ENCODE data around the gene SIRT2. TPM values are rescaled to one million over a fixed set of nuclear protein-coding genes. Genes with fewer than 3 reads are reported as not detected.

The SIRT2 gene
- total RNA-seq, 1 experiment from 2014 or later: 162 TPM

- TF ChIP-seq, protein P1, sequence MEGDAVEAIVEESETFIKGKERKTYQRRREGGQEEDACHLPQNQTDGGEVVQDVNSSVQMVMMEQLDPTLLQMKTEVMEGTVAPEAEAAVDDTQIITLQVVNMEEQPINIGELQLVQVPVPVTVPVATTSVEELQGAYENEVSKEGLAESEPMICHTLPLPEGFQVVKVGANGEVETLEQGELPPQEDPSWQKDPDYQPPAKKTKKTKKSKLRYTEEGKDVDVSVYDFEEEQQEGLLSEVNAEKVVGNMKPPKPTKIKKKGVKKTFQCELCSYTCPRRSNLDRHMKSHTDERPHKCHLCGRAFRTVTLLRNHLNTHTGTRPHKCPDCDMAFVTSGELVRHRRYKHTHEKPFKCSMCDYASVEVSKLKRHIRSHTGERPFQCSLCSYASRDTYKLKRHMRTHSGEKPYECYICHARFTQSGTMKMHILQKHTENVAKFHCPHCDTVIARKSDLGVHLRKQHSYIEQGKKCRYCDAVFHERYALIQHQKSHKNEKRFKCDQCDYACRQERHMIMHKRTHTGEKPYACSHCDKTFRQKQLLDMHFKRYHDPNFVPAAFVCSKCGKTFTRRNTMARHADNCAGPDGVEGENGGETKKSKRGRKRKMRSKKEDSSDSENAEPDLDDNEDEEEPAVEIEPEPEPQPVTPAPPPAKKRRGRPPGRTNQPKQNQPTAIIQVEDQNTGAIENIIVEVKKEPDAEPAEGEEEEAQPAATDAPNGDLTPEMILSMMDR (IDR thresholded peaks at IDR 0.05): no peak
- no peak for TF ChIP-seq TCF7L2 (IDR thresholded peaks at IDR 0.05; ENCODE audit: low read depth, low read length)
- no peak; a peak in 1 of 4 replicates for TF ChIP-seq REST (IDR thresholded peaks at IDR 0.05; ENCODE audit: insufficient read depth in 1 of 2, low read depth in 2 of 2, low read length in 1 of 2)
- TF ChIP-seq POLR2AphosphoS5 (IDR thresholded peaks at IDR 0.05; ENCODE audit: low read depth, low read length): no peak
- TF ChIP-seq SIN3A (IDR thresholded peaks at IDR 0.05; ENCODE audit: borderline replicate concordance, insufficient read depth, low read depth, low read length): no peak
- ChIA-PET POLR2A (interaction anchor here (0.6 to 0.7 kb wide), 2 partner anchors 10 to 25 kb away, joined by 4 to 6 read pairs; no protein-coding TSS in a partner anchor), CTCF (interaction anchor here (0.6 to 1.1 kb wide), 2 partner anchors 9 to 194 kb away, joined by 3 read pairs; no protein-coding TSS in a partner anchor)
- H3K9me3 ChIP-seq (ENCODE audit: control insufficient read depth, insufficient read depth, low read depth, low read length): no peaks in the 10 kb centered on the region
- ATAC-seq: no peak
- in situ Hi-C loops (cut with HindIII; ENCODE audit: low pct_unique_long_range_greater_than_20kb, low sequenced_read_pairs) (no loop called here), intact Hi-C loops (cut with micrococcal nuclease; ENCODE audit: unreplicated experiment) (no loop called here)
- DNase-seq (ENCODE audit: low read depth, low spot score): no peak
- H3K4me3 ChIP-seq (ENCODE audit: low read depth in 2 of 2, low read length in 2 of 2): no peak overlapping the region
- H3K4me1 ChIP-seq (ENCODE audit: control insufficient read depth, insufficient read depth, low read length): no peaks in the 10 kb centered on the region
- H3K27me3 ChIP-seq (ENCODE audit: control insufficient read depth, insufficient read depth, low read length): no peaks in the 10 kb centered on the region
- H3K27ac ChIP-seq (ENCODE audit: low read length): no peak overlapping the region
- BruUV-seq (replicated peaks): no TSS peak
- no peaks in the 10 kb centered on the region for H3K36me3 ChIP-seq (ENCODE audit: control insufficient read depth, insufficient read depth, low read length)
Measured at GRCh38 chr19:38890686-38891085, 8.7 kb downstream of the SIRT2 start.

DNA sequence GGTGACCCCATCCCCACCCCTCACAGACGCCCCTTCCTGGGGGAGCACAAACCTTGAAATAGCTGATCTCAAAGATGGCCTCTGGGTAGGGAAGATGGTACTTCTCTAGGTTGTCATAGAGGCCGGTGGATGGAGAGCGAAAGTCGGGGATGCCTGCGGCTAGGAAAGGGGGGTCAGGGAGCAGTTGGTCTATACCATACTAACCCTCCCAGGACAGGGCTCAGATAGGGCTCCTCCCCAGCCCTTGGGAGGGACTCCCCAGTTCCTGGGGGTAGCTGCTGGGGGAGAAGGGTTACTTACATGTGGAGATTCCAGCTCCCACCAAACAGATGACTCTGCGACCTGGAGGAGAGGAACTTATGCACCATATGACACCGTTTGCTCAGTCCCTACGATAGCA lies 9.6 kb downstream of the SIRT2 start:
- DNase-seq (ENCODE audit: low read depth, low spot score) (no peak), ATAC-seq (no peak)
- no TSS peak for BruUV-seq (replicated peaks)
- no peak for TF ChIP-seq SIN3A (IDR thresholded peaks at IDR 0.05; ENCODE audit: borderline replicate concordance, insufficient read depth, low read depth, low read length)
- no peak for TF ChIP-seq REST (IDR thresholded peaks at IDR 0.05; ENCODE audit: insufficient read depth in 1 of 2, low read depth in 2 of 2, low read length in 1 of 2)
- TF ChIP-seq, protein P1 (IDR thresholded peaks at IDR 0.05): no peak
- no peak for TF ChIP-seq POLR2AphosphoS5 (IDR thresholded peaks at IDR 0.05; ENCODE audit: low read depth, low read length)
- no peak for TF ChIP-seq TCF7L2 (IDR thresholded peaks at IDR 0.05; ENCODE audit: low read depth, low read length)
- H3K27me3 ChIP-seq (ENCODE audit: control insufficient read depth, insufficient read depth, low read length): no peaks in the 10 kb centered on the region
- no peaks in the 10 kb centered on the region for H3K36me3 ChIP-seq (ENCODE audit: control insufficient read depth, insufficient read depth, low read length)
- in situ Hi-C loops (cut with HindIII; ENCODE audit: low pct_unique_long_range_greater_than_20kb, low sequenced_read_pairs): no loop called here
- H3K9me3 ChIP-seq (ENCODE audit: control insufficient read depth, insufficient read depth, low read depth, low read length): no peaks in the 10 kb centered on the region
- intact Hi-C loops (cut with micrococcal nuclease; ENCODE audit: unreplicated experiment): no loop called here
- H3K4me1 ChIP-seq (ENCODE audit: control insufficient read depth, insufficient read depth, low read length): no peaks in the 10 kb centered on the region
- CTCF ChIA-PET: interaction anchor here (0.5 kb wide), 1 partner anchor 356 kb away, joined by 5 read pairs; no protein-coding TSS in a partner anchor
- H3K27ac ChIP-seq (ENCODE audit: low read length): no peak overlapping the region
- POLR2A ChIA-PET: interaction anchor here (0.6 kb wide), 1 partner anchor 49 kb away, joined by 3 read pairs; no protein-coding TSS in a partner anchor
- no peak overlapping the region for H3K4me3 ChIP-seq (ENCODE audit: low read depth in 2 of 2, low read length in 2 of 2)

All from Panc1 (cell line).